ENCODE results near the gene SDK1. TPM values are rescaled to one million over a fixed set of nuclear protein-coding genes. Genes with fewer than 3 reads are reported as not detected.

Gene SDK1
- total RNA-seq, 4 donors from 2014 or later, result 1.3 to 5.0 (median 2.0) TPM

GRCh38 chr7:4006687-4007086 lies 705.6 kb downstream of the SDK1 start:
- Histone ChIP-seq H3K9me3 (no peaks in the 10 kb centered on the region), H3K27me3 (no peaks in the 10 kb centered on the region), H3K4me1 (no peaks in the 10 kb centered on the region), H3K36me3 (no peaks in the 10 kb centered on the region), H3K4me3 (replicated peaks in 1 of 3) (no peak overlapping the region), H3K27ac (no peak overlapping the region)
- 67% methylated on average over 11 of the region's 11 CpGs for WGBS, 2 donors
- no peak for DNase-seq
- TF ChIP-seq POLR2A (IDR thresholded peaks at IDR 0.05) (no peak), CTCF (IDR thresholded peaks at IDR 0.05) (no peak)
- intact Hi-C loops (cut with DNase I), result no loop called here

DNA sequence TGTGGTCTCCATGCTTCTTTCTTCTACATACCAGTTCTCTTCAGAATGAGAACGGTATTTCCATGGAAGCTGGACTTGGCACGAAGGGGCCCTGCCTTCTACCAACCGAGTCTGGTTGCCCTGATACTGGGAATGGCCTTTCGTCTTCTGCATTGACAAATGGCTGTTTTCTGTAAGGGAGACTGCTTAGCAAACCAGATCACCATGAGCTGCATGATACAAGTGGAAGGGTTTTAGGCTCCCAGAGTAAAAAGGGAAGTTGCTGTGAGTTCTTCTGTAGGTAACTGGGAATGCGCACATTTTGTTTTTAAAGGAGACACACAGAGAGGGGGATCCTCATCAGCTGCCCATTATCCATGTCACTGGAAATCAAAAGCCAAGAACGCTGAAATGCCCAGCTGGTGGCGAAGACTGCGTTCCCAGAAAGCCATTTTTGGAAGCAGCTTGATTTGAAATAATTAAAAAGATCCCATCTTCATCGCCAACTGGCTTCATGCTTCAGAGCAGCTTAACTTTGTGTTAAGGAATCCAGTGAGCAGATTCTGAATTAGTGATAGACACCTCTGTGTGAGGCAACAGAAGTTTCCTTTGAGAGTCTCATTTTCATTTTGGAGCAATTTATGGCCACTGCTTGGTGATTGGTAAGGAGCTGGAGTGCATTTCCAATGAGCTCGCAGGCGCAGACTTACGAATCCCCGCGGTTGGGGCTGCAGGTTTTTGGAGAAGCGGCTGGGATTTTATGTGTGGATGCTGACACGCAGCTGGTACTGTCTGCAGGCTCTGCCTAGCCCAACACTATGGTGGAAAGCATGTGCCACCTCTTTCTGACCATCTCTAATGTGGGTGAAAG lies 708.4 kb downstream of the SDK1 start:
- Histone ChIP-seq H3K4me1 (no peaks in the 10 kb centered on the region), H3K9me3 (no peaks in the 10 kb centered on the region), H3K36me3 (no peaks in the 10 kb centered on the region), H3K27me3 (no peaks in the 10 kb centered on the region), H3K27ac (no peak overlapping the region), H3K4me3 (replicated peaks in 1 of 3) (no peak overlapping the region)
- WGBS, 2 donors, result 89 to 90% methylated on average over 16 of the region's 16 CpGs
- intact Hi-C loops (cut with DNase I), result no loop called here
- no peak for DNase-seq
- TF ChIP-seq POLR2A (IDR thresholded peaks at IDR 0.05), result no peak
- TF ChIP-seq CTCF (IDR thresholded peaks at IDR 0.05), result no peak

DNA sequence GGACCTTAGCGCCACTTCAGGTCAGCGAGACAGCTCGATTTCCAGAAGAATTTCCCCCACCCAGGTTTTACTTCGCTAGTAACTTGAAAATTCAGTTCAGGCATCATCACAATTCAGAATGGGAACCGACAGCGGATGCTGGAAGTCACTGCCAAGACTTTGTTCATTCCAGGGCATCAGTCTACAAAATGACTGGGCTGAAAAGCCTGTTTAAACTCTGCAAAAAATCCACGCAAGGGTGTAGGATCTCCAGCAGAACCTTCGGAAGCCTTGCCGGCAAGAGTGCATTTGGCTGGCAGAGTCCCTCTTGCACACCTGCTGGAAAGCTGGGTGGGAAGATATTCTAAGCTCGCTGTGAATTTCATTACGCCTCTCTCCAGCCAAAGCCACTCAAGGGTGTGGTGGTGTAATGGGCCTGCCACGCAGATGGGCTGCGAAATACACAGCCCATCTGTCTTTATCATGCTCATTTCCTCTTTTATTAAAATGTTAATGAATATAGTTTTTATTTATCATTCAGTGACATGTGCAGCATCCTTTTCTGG lies 709.1 kb downstream of the SDK1 start:
- WGBS, 2 donors, result 92 to 93% methylated on average over 13 of the region's 13 CpGs
- no peak for DNase-seq

GRCh38 chr7:4010923-4011656 lies 710.0 kb downstream of the SDK1 start:
- 81% methylated on average over 30 of the region's 30 CpGs for WGBS, 2 donors
- intact Hi-C loops (cut with DNase I), result no loop called here
- DNase-seq, result no peak
- Histone ChIP-seq H3K9me3 (no peaks in the 10 kb centered on the region), H3K36me3 (no peaks in the 10 kb centered on the region), H3K27me3 (no peaks in the 10 kb centered on the region), H3K4me1 (no peaks in the 10 kb centered on the region), H3K27ac (no peak overlapping the region), H3K4me3 (replicated peaks in 1 of 3) (no peak overlapping the region)
- no peak for TF ChIP-seq CTCF (IDR thresholded peaks at IDR 0.05)
- TF ChIP-seq POLR2A (IDR thresholded peaks at IDR 0.05), result no peak

More for the DNA sequence above, 709.1 kb downstream of the SDK1 start:
- intact Hi-C loops (cut with DNase I), result no loop called here
- H3K36me3 ChIP-seq, result no peaks in the 10 kb centered on the region
- no peak for TF ChIP-seq POLR2A (IDR thresholded peaks at IDR 0.05)
- no peak for TF ChIP-seq CTCF (IDR thresholded peaks at IDR 0.05)
- no peaks in the 10 kb centered on the region for H3K27me3 ChIP-seq
- H3K4me1 ChIP-seq, result no peaks in the 10 kb centered on the region
- H3K9me3 ChIP-seq, result no peaks in the 10 kb centered on the region
- H3K4me3 ChIP-seq (replicated peaks in 1 of 3), result no peak overlapping the region
- no peak overlapping the region for H3K27ac ChIP-seq

DNA sequence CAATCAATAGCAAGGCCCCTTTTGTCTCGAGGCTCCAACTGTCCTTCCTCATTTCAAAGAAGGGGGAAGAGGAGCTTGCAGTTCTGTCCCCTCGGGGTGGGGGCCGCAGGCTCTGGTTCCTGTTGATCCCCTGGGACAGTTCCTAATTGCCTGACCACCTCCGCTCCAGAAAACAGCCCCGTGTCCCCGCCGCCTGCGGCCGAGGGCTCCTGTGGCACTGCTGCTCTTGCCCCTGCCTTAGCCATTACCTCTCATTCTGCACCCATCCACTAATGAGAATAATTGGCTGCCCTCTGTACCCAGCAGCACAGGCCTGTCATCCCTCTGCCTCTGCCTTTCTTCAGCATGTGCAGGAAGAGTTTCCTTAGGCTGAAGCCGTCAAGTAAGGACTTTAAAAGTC lies 712.7 kb downstream of the SDK1 start:
- Histone ChIP-seq H3K4me3 (replicated peaks in 1 of 3) (no peak overlapping the region), H3K9me3 (no peaks in the 10 kb centered on the region), H3K27ac (no peak overlapping the region), H3K27me3 (no peaks in the 10 kb centered on the region), H3K4me1 (no peaks in the 10 kb centered on the region), H3K36me3 (no peaks in the 10 kb centered on the region)
- intact Hi-C loops (cut with DNase I), result no loop called here
- DNase-seq, result no peak
- WGBS, 2 donors, result 85% methylated on average over 10 of the region's 10 CpGs
- TF ChIP-seq POLR2A (IDR thresholded peaks at IDR 0.05) (no peak), CTCF (IDR thresholded peaks at IDR 0.05) (no peak)
